ENCODE data around the gene CYP2R1.

- TF ChIP-seq FOXK2 (IDR thresholded peaks at IDR 0.05), result no peak
- no peak for TF ChIP-seq CEBPZ (IDR thresholded peaks at IDR 0.05; ENCODE audit: low read depth, low read length)
- TF ChIP-seq POLR2AphosphoS5 (IDR thresholded peaks at IDR 0.05; ENCODE audit: low read length), result no peak
- no peak for TF ChIP-seq USF1 (IDR thresholded peaks at IDR 0.05; ENCODE audit: borderline replicate concordance, extremely low read length, insufficient read depth, low read depth, low read length)
- TF ChIP-seq STAT3 (IDR thresholded peaks at IDR 0.05; ENCODE audit: low read depth, low read length), result no peak
- no peak for TF ChIP-seq BCLAF1 (IDR thresholded peaks at IDR 0.05)
Measured at GRCh38 chr11:14835496-14836492, 56.2 kb downstream of the CYP2R1 start.

Data from GM12878 (cell line).